Keratinocyte (primary cell): Measurements from ENCODE around the gene HIVEP1.

Source experiments
- CTCF ChIP-seq, 3 experiments: IDR thresholded peaks in 1 of 3; conservative IDR thresholded peaks in 1 of 3; optimal IDR thresholded peaks in 1 of 3; 2 replicates in 2 of 3; 3 replicates in 1 of 3; pipeline versions ENCODE3 to v1.5.1; 2011; ENCODE audit warnings: low read length in 3 of 3, mild to moderate bottlenecking in 3 of 3, moderate library complexity in 2 of 3, control low read depth in 1 of 3, inconsistent platforms in 1 of 3; ENCODE audit not compliant: insufficient read depth in 2 of 3; ENCODE audit errors: extremely low read depth in 1 of 3
- EZH2 ChIP-seq: IDR thresholded peaks from one replicate; pipeline ENCODE4 v1.6.1; 2012; ENCODE audit warnings: inconsistent platforms, mild to moderate bottlenecking, low read length, moderate library complexity

DNA sequence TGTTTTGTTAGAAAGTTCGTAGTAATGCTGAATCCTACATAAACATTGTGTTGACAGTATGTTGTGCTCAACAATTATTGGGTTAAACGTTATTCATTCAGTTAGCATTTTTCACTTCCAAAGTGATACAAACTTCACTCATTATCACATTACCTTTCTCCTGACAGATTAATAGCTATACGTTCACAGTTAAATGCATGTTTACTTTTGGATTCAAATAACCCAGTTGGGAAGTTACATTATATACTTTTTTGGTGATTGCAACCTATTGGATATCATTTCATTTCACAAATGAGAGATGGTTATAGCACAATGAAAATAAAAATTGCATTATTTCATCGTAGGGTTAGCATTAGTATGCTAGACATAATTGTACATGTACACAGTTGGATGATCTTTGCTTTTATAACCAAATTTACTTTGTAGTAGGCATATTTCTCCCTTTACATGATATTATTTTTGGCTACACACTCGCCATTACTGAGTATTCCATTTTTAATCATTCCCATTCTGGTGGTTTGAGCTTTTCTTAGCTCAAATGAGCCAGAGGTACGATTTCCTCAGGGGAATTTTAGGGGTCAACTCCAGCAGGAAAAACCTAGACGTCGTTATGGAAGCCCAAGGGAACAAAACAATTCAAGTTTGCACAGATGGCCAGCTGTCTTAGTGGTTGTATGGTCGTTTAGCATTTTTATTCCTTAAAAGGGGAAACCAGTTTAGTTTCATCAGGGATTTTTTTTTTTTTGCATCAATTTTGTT lies 2.1 kb upstream of the HIVEP1 start:
- TF ChIP-seq CTCF (optimal IDR thresholded peaks at IDR 0.05 in 1 of 3, IDR thresholded peaks at IDR 0.05 in 1 of 3, conservative IDR thresholded peaks at IDR 0.05 in 1 of 3; ENCODE audit: extremely low read depth in 1 of 3, insufficient read depth in 2 of 3, low read length in 3 of 3) (no peak), EZH2 (no peak)
